Stimulated activated CD4-positive, alpha-beta T cell treated with anti-CD3 and anti-CD28 coated beads, Interleukin-12 subunit alpha, Interleukin-12 subunit beta, amount 100 ng/mL, for 24 hours (primary cell): ENCODE data around the gene ROPN1L.
"Not testable (repeated sequence)": the region's sequence is repeated elsewhere in the genome, so short reads cannot be mapped to it uniquely, and the experiment has no call there.

ENCODE experiments used
- DNase-seq, 2 experiments: peaks; one replicate each; pipeline ENCODE4 v3.0.0-alpha.2; 2020; ENCODE audit warnings: low read depth in 2 of 2

The ROPN1L gene

GRCh38 chr5:10478436-10478835 is 36.8 kb downstream of the ROPN1L start:
- no peak for DNase-seq

- DNase-seq = no peak
Observed at GRCh38 chr5:10479154-10479721, 37.6 kb downstream of the ROPN1L start.

- DNase-seq = no peak
Observed at GRCh38 chr5:10480237-10480985, 38.7 kb downstream of the ROPN1L start.

GRCh38 chr5:10481241-10481935 is 39.7 kb downstream of the ROPN1L start:
- no peak for DNase-seq

GRCh38 chr5:10482791-10483530 is 41.3 kb downstream of the ROPN1L start:
- no peak for DNase-seq

- no peak for DNase-seq
Observed at GRCh38 chr5:10484774-10485141, 43.1 kb downstream of the ROPN1L start.

GRCh38 chr5:10485142-10485795 is 43.6 kb downstream of the ROPN1L start:
- no peak for DNase-seq

- no peak for DNase-seq
Observed at GRCh38 chr5:10485897-10486296, 44.2 kb downstream of the ROPN1L start.

GRCh38 chr5:10486511-10487344 is 45.0 kb downstream of the ROPN1L start:
- no peak for DNase-seq

- no peak for DNase-seq
Observed at GRCh38 chr5:10488144-10488543, 46.5 kb downstream of the ROPN1L start.

GRCh38 chr5:10489810-10490426 is 48.2 kb downstream of the ROPN1L start:
- DNase-seq = no peak

GRCh38 chr5:10490927-10491672 is 49.4 kb downstream of the ROPN1L start:
- no peak for DNase-seq

GRCh38 chr5:10491673-10492026 is 50.0 kb downstream of the ROPN1L start:
- DNase-seq = no peak

- DNase-seq = no peak
Observed at GRCh38 chr5:10493884-10494283, 52.2 kb downstream of the ROPN1L start.

GRCh38 chr5:10494497-10494896 is 52.8 kb downstream of the ROPN1L start:
- not testable (repeated sequence) for DNase-seq

GRCh38 chr5:10497554-10497953 is 55.9 kb downstream of the ROPN1L start:
- DNase-seq = no peak

GRCh38 chr5:10498350-10498749 is 56.7 kb downstream of the ROPN1L start:
- DNase-seq = no peak

GRCh38 chr5:10499066-10499465 is 57.4 kb downstream of the ROPN1L start:
- DNase-seq = no peak

GRCh38 chr5:10499776-10500175 is 58.1 kb downstream of the ROPN1L start:
- DNase-seq = no peak

GRCh38 chr5:10500669-10501068 is 59.0 kb downstream of the ROPN1L start:
- DNase-seq = no peak
